GM12872 (cell line): Measurements from ENCODE around the gene ANKRD6.

Source experiments
- CTCF ChIP-seq: IDR thresholded peaks from 3 replicates; pipeline ENCODE4 v1.5.1; 2011; ENCODE audit warnings: low read depth, mild to moderate bottlenecking, low read length, moderate library complexity; ENCODE audit not compliant: insufficient read depth

Gene ANKRD6

GRCh38 chr6:89640804-89641203, 207.9 kb downstream of the ANKRD6 start:
- TF ChIP-seq CTCF: no peak

- TF ChIP-seq CTCF: no peak
Measured at GRCh38 chr6:89642956-89643355, 210.0 kb downstream of the ANKRD6 start.

- no peak for TF ChIP-seq CTCF
Measured at GRCh38 chr6:89643406-89643805, 210.5 kb downstream of the ANKRD6 start.

- no peak for TF ChIP-seq CTCF
Measured at GRCh38 chr6:89644864-89645263, 211.9 kb downstream of the ANKRD6 start.

GRCh38 chr6:89649682-89650081, 216.7 kb downstream of the ANKRD6 start:
- TF ChIP-seq CTCF: no peak

- no peak for TF ChIP-seq CTCF
Measured at GRCh38 chr6:89650579-89650978, 217.6 kb downstream of the ANKRD6 start.

- no peak for TF ChIP-seq CTCF
Measured at GRCh38 chr6:89655122-89655521, 222.2 kb downstream of the ANKRD6 start.
